Cerebellar cortex (tissue), 1 donor: ENCODE measurements around the gene RFTN1.

Source experiments
- DNase-seq: peaks from one replicate; pipeline ENCODE4 v3.0.0-alpha.2; 2015; ENCODE audit warnings: low spot score

Gene RFTN1

DNA sequence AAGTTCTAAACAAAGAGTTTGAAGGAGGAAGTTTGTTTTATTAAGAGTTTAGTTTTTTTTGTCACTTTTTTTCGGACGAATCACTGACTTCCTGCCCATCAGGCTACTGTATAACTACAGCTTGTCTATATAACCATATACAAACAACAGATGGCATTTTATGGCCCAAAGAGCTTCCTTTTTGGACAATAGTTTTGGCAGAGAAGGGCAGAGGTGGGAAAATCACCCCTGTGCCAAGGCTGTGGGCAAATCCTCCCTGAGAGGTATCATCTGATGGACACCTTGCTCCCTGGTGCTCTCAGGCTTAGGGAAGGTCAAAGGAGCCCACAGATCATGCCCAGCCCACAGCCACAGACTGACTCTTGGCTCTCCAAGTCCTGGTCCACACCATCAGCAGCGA is 135.1 kb downstream of the RFTN1 start:
- no peak for DNase-seq

DNA sequence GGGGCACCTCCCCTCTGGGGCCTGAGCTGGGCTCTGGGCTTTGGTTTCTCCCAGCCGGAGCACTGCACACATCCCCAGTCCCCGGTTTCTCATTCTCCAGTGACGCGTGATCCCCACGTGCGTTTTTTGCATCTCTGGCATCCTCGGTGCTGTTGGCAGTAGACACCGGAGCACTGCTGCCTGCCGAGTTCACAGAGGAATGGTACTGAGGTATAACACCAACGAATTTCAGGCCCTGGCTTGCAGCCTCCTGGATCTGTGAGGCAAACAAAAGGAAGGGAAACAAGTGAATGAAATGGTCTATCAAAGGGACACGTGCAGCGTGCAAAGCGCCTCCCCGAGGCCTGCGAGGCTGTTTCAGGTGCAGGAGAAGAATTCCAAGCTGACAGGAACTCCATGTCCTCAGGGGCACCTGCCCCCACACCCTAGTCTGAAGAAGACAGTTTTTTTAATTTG is 135.6 kb downstream of the RFTN1 start:
- DNase-seq = peak; percentile 79

DNA sequence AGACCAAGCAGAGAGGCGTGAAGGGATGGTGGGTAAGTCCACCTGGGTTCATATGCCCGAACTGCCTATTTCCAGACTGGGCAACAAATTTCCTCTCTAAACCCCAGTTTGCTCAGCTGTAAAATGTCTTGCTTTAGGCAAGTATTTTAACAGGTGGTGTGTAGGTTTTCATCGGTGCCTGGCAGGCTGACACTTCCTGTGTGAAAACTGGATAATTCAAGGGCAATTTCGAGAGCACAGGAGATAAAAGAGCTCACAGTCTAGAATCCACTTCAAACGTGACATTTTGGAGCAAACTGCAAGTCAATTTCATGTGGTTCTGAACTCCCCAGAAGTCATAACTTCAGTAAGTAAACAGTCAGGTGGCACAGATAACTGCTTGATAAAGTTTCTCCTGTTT is 136.3 kb downstream of the RFTN1 start:
- DNase-seq = peak; percentile 56

DNA sequence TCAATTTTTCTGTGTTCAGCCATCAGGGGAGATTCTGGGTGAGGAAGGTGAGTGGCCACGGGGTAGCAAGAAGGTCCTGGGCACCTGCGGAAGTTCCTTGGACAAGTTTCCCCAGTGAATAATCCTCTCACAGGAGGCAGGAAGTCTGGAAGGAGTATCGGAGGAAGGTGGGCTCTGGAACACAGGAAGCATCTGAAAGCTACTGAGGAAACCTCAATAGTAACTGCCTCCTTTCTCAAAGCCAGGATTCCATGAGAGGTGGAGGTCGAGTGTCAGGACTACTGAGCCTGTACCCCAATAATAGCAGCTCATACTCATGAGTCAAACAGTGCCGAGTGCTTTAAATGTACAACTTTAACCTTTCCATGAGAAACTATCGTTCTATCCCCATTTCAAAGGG is 137.6 kb downstream of the RFTN1 start:
- no peak for DNase-seq

DNA sequence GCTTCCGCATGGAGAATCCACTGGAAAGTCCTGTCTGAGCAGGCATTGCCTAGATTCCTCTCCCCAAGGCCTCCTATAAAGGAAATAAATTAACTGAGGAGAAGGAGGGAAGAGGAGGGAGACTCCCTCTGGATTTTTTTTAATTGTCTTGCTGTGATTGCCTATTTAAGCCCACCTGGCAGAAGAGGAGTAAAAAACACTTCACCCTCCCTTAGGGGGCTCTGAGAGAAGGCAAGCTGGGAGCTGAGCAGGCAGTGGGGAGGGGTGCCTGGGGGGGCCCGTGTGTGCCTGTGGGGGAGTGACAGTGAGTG is 138.6 kb downstream of the RFTN1 start:
- DNase-seq = no peak

DNA sequence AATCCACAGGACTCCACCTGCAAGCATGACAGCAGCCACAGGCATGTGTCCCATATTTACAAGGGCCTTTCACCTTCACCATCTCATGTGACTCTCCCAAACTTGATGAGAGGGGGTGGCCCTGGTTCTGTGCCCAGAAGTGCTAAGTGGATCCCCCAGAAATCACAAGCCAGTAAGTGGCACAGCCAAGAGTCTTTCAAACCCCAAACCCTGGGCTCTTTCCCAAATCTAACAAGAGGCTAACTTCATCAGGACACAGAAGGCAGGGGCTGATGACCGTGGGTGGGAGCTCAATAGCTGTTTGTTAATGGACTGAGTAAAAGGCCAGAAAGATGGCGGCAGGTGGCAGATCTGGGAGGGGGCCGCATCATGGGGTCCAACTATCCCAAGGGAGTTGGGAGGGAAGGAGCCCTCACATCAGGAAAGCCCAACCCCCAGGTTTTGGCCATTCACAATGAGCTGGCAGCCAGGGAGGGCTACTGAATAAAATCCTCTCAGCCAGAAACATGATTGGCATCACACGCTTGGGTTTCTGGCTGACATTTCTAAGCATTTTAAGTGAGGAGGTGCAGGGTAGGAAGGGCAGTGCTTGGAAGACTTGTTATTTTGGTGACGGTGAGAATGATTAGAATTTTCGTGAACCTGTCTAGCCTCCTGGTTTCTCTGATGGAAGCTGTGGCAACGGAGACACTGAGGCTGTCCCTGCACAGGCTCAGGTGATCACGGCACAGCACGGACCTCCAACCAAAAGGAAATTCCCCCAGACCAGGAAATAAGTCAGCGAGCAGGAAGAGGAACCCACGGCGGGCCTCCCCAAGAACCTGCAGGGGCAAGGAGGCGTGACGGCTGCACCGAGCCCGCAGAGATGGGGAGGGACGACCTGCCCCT is 139.2 kb downstream of the RFTN1 start:
- DNase-seq = peak; percentile 48

DNA sequence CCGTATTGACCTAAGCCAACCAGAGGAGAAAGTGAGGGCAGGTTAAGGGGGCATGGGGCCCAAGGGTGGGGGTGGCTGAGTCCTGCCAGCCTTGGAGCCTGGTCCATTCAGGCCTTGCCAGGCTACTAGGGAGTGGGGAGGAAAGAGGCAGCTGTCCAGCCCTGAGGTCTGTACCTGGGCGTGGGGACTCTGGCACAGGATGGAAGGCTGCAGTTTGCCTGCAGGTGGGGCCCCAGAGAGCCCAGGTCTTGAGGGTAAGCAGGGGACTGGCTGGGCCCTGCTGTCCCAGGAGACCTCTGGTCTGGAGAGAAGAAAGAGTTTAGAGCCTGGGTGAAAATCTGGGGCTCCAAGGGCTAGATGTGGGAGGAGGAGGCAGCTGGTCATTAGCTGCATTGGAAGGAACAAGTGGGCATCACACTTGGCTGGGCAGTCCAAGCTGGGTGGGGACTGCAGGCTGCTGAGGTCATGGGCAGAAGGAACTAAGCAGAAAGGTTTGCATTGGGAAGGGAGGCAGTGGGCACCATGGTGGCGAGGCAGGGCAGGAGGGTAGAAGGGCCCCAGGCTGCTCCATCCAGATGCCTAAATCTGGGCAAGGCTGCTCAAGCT is 140.1 kb downstream of the RFTN1 start:
- no peak for DNase-seq

DNA sequence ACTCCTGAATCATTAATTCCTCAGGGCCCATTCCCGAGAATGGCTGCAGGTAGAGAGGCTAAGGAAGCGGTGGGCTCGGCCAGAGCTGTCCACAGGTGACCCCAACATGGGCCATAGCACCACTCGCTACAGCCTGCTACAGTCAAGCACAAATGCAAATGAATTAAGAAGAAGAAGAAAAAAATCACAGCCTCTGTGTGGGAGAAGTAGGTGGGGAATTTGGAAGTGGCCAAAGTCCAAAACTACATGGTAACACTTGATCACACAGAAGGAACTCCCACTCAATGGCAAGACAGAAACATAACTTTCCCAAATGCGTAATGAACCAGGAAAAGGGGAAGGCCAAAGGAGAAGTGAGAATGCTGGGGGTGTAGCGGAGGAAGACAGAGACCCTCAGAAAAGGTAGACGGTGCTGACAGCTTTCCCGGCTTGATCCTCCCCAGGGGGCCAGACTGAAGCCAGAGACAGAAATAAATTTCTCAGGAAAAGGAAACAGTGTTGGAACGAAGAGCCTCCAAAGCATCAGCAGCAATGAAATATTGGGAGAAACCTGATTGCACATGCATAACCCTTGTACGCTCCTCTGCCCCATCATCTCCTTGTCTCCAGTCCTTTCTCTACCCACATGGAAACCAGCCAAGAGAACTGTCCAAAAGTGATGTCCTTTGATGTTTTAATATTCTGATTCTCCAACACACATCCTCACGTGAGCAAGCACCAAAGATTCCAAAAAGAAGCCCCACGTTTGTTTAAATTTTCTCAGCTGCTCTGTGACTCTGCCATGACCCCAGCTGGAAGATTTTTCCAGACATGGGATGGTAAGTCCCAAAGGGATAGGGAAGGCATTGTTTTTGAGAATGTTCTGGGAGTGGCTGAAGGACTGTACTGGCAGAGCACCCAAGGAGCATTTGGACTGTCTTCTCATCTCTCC is 140.9 kb downstream of the RFTN1 start:
- no peak for DNase-seq

DNA sequence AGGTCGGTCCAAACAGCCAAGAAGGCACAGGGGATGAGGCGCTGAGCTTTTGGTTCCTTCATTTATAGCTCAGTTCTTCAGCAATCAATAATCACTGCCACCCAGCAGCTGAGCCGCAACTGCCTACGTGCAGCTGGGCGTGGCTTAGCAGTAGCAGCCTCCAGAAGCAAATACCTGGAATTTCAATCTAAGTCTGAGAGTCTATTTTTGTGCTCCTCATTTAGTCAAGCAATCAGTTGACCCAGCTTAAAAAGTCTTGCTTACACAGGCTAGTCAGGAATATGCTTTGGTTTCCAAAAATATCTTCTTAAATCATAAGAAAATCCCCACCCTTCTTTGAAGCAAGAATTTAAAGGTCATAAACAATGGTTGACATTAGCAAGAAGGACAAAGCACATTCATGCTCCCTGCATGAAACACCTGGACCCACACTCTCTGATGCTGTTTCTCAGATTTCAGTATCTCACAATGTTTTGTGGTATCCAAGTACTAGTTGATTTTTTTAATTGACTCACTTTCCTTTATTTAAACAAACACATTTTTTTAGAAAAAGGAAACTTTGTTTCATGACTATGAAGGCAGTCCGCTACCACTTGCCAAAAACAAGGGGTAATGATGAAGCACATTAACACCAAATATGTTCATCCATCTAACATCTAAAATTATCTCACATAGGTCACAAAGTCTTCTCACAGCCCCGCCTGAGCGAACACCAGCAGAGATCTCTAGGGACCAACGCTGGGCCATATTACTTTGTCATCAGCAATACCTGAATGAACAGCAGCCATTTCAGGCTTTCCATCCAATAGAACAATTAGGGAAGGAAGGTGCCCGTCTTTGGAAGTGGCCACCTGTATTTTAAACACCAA is 142.4 kb downstream of the RFTN1 start:
- DNase-seq = no peak

DNA sequence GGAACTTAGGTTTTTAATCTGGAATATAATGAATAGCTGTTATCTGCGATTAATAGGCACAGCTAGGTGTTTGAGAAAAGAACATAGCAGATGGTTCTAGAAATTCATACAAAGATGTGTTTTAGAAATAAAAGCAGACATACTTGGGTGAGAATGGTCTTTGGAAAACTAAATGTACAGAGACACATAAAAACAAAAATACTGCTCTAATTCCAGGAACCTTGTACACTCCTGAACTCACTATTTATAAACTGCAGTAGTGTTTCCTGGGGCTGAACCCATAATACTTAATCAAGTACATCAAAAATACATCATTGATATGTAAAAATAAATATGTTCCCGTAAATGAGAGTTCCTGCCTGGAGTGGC is 143.0 kb downstream of the RFTN1 start:
- DNase-seq = no peak

DNA sequence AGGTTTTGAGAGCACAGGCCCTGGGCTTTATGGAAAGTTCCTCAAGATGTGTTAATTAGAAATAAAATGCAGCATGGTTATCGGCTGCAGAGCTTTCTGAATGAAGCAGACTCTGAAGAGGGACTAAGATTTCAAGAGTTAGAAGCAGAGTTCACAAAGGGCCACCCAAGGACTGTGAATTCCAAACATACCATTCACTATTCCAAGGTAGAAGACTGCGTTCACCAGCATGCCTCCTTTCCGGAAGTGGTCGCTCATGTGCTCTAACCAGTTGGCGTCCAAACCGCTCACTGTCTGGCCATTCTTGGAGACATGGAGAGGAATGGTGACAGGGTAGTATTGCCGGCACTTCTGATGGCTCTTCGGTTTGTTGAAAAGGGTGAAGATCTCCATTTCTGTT is 143.6 kb downstream of the RFTN1 start:
- no peak for DNase-seq

DNA sequence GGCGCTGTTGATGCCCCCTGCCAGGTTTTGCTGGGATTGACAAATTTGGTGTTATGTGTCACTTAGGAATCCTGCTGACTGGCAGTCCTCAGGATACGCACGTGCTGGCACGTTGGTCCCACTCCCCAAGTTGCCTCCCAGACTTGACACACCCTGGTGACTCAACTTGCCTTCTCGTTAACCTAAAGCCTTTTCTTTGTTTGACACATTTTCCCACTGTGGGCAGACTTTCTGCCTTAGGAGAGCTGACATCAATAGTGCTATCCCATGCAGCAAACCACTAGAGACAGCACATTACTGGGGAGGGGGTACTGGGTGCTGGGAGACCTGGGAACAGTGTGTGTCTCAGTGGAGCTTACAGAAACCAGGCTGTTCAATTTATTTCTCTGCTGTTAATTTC is 144.2 kb downstream of the RFTN1 start:
- DNase-seq = no peak

DNA sequence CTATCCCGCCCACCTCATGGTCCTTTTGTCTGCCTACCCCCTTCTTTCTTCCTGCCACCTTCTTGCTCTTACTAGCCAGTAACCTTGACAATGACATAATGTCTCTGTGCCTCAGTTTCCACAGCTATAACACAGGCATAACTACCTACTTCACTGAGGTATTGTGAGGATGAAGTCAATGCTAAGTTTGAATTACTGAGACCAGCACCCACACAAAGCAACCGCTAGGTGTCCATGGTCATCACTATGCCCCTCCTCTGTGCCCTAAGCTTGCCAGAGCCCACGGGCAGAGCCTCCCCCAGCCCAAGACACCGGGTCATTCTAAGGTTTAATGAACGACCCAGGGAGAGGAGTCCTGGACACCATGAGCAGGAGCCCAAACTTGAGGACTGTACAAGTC is 146.9 kb downstream of the RFTN1 start:
- no peak for DNase-seq

DNA sequence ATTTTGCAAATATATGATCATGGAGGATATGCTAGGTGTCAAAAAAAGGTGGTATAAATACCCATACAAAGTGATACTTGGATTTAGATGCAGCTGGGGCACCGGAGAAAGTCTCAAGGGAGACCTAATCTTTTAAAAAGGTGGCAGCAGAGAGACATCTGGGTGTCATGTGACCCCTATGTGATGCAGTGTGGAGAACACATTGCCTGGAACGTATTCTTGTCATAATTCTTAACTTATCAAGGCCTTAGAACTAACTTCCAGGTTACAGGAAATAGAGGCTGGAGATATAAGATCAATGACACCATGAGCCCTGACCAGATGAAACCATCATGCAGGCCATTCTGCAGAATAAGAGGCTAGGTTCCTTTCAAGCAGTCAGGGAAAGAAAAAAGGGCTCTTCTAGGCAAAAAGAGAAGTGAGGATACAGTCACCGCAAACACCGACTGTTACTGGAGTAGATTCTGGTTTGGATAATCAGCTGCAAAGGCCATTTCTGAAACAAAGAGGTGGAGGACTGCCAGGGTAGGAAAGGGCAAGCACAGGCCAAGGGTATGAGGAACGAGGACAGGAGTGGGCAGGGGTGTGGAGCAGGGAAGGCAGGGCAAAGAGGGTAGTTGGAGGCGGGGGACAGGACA is 147.9 kb downstream of the RFTN1 start:
- no peak for DNase-seq

DNA sequence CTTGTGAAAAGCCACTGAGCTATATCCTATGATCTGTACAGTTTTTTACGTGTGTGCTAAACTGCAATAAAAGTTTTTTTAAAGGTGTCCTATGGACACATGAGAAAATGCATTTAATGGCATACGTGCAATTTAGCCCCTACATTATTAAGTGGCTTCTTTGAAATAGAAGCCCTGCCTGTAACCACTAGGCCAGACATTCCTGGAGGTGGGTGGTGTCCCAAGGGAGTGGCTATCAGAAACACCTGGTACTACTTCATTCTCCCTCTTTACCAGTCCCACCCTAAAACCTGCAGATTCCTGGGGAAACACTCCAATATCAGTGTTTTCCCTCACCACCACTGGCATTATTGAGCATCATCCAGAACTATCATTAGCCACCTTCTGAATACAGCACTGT is 148.5 kb downstream of the RFTN1 start:
- DNase-seq = no peak

DNA sequence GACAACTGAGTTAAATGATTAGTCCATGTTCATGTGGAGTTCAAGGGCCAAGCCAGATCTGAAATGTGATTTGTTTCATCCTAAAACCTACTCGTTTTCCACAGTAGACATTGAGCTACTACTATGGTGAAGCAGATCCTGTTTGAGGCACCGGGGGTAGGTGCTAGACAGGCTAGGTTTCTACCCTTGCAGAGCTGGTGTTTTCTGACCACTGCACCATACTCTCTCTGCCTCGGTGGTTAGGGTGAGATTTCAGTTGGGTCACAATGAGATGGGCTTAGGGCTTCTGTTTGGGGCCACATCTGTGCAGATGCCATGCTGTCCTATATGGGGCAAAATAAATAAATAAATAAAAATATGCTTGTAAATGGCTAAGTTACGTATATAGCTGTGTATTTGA is 149.2 kb downstream of the RFTN1 start:
- DNase-seq = no peak

DNA sequence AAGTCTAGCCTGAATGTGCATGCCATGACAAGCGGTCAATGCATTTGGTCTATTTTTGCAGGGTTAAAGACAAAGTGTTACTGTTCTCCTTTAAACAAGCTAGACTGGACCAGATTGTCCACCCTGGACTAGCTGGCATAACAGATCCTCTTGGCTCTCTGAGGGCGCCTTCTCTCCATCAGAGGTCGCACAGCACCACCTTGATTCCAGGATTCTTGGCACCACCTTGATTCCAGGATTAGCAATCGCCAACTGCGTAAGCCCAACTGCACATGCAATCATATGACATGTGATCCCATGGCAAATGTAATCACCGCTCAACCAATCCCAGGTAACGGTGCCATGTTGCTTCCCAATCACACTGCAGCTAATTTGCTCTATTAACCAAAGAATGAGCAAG is 149.9 kb downstream of the RFTN1 start:
- DNase-seq = peak; percentile 78

DNA sequence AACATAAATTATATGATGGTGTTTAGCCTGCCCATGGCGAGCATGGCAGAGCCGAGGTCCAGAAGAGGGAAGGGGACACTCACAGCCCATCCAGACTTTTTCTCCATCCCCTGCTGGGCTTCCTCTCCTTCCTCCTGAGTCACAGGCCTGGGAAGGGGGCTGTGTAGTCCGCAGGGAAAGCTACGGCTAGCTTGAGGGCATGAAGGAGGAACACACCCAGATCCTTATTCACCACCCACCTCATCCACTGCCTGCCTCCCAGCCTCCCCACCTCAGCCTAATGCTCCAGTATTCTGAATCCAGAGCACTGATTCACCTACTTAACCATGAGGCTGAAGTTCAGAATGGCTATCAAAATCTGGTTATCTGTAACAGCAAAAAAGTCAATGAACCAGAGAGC is 150.7 kb downstream of the RFTN1 start:
- no peak for DNase-seq

DNA sequence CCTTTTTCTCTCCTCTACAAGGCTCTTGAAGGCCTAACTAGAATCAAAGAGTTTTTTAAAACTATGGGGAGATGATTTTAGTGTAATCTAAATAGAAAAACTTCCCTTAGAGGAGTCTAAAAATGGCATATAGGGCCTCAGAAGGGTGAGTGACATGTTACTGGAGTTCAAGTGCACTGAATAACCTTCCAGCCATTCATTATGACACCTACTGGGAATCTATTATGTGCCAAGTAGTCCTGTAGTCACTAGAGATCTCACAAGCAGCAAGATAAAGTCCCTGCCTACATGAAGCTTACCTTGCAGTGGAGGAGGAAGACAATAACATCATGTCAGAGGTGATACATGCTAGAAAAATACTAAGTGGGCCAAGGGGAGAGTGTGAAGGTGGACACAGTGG is 152.4 kb downstream of the RFTN1 start:
- DNase-seq = no peak

DNA sequence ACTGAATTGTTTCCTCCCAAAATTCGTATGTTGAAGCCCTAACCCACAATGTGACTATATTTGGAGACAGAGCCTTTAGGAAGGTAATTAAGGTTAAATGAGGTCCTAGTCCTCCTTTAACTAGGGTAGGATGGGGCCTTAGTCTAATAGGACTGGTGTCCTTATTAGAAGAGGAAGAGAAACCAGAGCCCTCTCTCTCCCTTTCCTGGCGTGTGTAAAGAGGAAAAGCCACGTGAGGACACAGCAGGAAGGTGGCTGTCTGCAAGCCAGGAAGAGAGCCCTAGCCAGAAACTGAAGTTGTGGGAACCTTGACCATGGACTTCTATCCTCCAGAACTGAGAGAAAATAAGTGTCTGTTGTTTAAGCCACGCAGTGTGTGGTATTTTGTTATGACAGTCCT is 154.2 kb downstream of the RFTN1 start:
- DNase-seq = no peak

DNA sequence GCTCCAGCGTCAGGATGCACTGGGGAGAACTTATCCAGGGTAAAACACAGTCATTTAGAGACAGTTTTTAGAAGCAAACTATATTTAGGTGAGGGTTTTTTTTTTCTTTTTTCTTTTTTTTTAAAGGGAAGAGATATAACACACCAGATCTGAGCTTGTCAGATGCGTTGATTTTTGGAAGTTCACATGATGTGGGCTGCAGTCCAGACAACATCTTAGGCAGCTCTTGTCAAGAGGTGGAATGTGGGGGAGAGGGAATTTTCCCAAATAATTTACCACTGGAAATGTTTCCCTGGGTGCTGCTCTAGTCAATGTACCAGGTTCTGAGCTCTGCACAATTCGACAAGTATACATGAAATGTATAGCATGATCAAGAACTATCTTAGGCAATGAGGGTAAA is 155.2 kb downstream of the RFTN1 start:
- no peak for DNase-seq
